RKO (cell line): ENCODE measurements around the gene ZC3H12C.

Source experiments
- DNase-seq: peaks from one replicate; pipeline ENCODE4 v3.0.0-alpha.2; 2016; ENCODE audit warnings: low spot score

Gene ZC3H12C

GRCh38 chr11:110152199-110152598 is 59.0 kb downstream of the ZC3H12C start:
- DNase-seq: no peak

DNA sequence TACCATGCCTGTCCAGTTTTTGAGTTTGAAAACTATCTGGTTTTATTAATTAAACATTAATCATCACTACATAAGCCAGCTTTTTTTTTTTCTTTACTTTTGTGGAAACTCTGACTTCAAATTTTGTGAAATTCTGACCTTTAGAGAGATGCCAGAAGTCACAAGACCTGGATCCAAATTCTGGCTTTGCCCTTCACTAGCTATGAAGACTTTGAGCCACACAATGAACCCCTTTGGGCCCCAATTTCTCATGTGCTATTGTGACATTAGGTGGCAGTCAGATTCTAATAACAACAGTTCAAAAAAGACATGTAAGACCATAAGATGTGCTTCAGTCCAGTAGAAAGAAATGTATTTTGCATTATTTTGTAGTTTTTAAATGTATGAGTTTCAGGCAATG is 60.3 kb downstream of the ZC3H12C start:
- DNase-seq: no peak

DNA sequence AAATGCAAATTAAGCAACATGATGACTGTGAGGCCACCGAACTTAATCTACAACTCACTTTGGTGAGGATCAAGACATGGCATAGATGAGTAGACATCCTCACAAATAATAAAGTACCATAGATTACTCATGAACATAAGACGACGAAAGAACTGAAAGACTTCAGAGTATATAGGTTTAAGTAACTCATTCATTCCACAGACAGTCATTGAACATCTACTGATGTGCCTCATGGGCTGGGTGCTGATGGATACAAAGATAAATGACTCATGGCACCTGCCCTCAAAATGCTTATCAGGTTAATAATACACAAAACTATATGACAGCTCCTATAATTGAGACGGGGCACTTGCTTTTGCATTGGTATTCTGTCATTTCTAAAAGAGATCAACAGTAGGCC is 63.3 kb downstream of the ZC3H12C start:
- DNase-seq: no peak

DNA sequence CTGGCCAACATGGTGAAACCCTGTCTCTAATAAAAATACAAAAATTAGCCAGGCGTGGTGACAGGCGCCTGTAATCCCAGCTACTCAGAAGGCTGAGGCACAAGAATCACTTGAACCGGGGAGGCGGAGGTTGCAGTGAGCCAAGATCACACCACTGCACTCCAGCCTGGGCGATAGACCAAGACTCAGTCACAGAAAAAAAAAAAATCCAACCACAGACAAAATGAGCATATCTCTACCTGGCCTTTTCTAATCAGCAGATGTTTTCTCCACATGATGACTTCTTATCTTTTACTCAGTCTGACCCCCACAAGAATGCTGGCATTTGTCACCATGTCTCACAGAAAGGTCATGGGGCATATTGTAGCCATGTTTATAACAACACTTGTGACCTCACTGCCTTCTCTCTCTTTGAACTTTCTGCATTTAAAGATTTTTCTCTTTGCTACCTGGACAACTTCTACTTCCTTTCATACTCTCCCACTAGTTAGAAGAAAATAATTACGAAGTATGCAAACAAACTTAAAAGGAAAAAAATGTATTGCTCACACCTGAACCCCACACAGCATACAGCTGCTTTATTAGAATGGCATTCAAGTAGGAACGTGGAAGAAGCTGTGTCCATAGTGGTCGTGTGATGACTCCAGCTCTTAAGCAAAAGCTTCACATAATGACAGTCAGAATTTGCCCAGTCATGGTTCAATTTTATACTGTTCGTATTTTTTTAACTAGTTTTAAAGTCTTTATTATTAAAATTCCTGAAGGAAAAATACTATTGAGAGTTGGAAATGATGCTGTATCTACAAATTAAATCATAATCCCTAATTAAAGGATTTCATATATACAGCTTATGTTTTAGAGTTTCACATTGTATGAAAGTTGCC is 65.4 kb downstream of the ZC3H12C start:
- DNase-seq: no peak

- no peak for DNase-seq
These were observed 66.3 kb downstream of the ZC3H12C start for GRCh38 chr11:110159476-110159875.

GRCh38 chr11:110160016-110160415 is 66.8 kb downstream of the ZC3H12C start:
- no peak for DNase-seq

DNA sequence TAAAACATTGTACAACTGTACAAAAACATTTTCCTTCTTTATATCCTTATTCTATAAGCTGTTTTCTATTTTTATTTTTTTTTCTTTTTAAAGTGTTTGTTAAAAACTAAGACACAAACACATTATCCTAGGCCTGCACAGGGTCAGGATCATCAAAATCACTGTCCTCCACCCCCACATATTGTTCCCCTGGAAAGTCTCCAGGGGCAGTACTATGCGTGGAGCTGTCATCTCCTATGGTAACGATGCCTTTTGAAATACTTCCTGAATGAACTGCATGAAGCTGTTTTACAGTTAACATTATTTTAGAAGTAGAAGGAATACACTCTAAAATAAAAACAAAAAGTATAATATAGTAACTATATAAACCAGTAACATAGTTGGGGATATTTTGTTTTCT is 67.2 kb downstream of the ZC3H12C start:
- no peak for DNase-seq

- no peak for DNase-seq
These were observed 67.9 kb downstream of the ZC3H12C start for GRCh38 chr11:110161061-110161460.

DNA sequence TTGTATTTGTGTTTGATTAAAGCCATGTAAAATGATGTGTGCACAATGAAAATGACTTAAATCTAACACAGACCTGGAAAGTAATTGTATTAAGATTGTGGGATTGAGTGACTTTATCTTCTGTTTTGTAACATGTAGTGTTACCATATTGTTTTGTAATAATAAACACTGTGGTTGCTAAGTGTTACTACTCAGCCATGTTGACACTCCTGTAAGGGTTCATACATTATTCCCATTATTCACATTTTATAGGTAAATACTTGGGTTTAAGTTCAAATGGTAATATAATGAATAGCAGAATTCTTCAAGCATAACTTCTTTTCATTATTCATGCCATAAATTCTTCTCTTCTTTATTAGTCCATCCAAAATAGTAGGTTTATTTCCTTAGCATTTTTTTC is 69.0 kb downstream of the ZC3H12C start:
- no peak for DNase-seq

GRCh38 chr11:110165039-110165925 is 72.1 kb downstream of the ZC3H12C start:
- DNase-seq: no peak

DNA sequence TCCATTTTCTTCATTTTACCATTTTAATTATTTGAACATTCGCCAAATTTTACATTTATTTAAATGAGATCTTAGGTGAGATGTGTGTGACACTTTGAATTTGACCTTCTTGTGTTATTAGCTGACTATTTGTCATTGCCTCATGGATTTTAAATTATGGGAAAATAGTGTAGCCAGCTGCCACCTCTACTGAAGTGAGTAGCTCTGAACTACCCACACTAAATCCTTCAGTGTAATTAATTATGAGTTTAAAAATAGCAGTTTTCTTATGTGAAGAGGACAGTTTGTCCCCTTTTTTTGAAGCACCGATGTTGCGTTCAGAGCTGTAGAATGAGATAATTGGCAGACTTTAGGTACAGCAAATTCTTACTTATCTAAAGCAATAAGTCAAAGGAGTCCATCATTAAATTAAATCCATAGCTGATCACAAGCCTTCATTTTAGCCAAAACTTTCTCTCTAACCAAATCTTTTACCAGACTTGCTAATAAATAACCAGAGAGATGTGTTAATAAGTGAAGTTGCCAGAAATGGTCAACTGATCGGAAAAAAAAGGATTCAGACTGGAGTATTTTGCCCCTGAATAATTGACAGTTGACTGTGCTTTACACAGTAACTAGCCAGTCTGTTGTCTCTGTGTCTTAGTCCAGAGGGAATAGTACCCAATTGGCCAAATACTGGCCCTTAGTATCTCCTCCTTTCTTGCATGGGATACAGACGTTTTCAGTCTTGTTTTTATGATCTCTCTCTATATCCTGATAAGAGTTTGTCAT is 75.0 kb downstream of the ZC3H12C start:
- no peak for DNase-seq

- DNase-seq: no peak
These were observed 76.5 kb downstream of the ZC3H12C start for GRCh38 chr11:110169738-110170137.

GRCh38 chr11:110172468-110173065 is 79.4 kb downstream of the ZC3H12C start:
- DNase-seq: no peak

DNA sequence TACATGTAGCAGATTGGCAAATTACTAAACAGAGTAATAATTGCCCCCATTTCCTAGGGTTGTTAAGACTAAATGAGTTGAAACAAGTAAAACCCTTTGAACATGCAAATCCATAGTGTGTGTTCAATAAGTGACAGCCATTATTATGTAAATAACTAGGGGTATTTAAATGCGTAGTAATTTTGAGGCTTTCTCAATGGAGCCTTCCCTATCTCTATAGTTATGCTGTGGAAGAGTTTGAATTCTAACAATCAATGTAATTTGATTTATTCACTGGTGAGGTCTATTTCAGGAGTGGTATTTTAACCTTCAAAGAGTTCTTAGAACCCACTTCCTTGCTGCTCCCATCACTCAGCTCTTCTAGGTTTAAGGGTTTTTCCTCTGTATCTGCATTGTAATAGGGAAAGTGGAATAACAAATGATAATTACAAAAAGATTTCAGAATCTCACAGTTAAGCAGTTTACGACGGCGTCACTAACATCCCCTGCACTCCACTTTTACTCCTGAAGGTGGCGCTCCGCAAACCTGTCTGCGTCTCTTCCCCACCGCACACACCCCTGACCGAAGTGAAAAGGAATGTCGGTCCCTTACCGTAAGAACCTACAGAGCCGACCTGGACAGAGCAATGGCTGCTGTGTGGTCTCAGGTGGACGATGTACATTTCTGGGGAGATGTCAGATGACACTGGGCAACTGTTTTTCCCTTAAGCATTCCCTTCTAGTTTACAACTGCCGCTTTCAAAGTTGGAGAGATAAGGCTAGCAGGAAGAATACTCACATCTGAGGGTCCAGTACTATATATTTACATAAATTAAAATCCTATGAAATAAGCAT is 80.8 kb downstream of the ZC3H12C start:
- DNase-seq: no peak

DNA sequence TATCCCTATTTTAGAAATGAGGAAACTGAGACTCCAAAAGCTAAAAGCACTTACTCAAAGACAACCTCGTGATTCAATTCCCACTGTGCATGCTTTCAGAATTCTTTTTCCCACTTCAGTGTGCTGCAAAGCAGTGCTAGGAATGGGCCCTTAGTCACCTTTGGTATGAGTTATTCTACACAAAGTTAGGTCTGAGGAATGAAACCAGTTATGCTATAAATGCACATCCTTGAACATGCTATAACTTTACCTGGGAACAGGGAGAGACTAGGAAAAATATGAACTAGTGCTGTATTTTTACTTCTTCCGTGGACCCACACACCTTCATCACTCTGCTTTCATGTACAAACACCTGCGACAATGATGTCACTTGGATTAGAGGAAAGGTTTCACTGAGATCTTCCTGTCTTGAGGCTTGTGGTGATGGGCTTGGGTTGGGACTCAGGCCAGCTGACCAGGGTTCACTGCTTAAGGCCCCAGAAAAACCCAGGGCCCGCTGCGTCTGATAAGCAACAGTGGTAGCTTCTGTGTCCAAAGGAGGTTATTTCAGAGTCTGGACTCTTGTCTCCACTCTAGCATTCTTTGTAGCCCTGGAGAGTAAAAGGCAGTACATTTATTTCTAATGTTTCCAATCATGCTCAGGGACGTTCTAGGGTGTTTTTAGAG is 81.6 kb downstream of the ZC3H12C start:
- DNase-seq: no peak

GRCh38 chr11:110176366-110177085 is 83.3 kb downstream of the ZC3H12C start:
- no peak for DNase-seq

- DNase-seq: no peak
These were observed 83.9 kb downstream of the ZC3H12C start for GRCh38 chr11:110177086-110177456.

DNA sequence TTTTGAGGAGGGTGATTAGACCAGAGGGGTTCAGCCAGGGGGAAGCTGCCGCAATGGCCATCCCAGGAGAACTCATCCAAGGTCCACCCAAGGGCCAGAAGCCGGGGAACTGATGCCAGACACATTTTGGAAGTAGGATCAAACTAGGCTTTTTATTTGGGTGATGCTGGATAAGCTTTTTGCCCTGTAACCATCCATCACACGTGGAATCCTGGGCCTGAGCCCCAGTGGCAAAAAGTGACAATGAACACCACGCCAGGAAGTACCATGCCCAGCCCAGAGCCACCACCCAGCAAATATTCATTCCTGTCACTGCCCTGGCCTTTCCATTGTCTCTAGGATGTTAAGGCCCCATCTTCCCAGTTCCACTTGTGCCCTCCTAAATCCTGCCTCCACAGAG is 85.9 kb downstream of the ZC3H12C start:
- no peak for DNase-seq

GRCh38 chr11:110182886-110183285 is 89.7 kb downstream of the ZC3H12C start:
- DNase-seq: peak; percentile 33

GRCh38 chr11:110184456-110184855 is 91.3 kb downstream of the ZC3H12C start:
- no peak for DNase-seq
